GM23248 (cell line): Measurements from ENCODE around the gene SLC2A3.

ENCODE experiments used
- EZH2 ChIP-seq: fragments of 200-600 bp; sonication (generic); IDR thresholded peaks from 2 replicates; pipeline ENCODE4 v1.6.1; 2018; ENCODE audit warnings: antibody characterized with exemption, mild to moderate bottlenecking; ENCODE audit not compliant: insufficient read depth, poor library complexity, severe bottlenecking
- EZH2phosphoT487 ChIP-seq: fragments of 200-600 bp; sonication (generic); IDR thresholded peaks from 2 replicates; pipeline ENCODE4 v1.6.1; 2018; ENCODE audit warnings: antibody characterized with exemption, moderate library complexity, mild to moderate bottlenecking, low read depth; ENCODE audit not compliant: insufficient read depth

- no peak for TF ChIP-seq EZH2
- TF ChIP-seq EZH2phosphoT487, result no peak
These were observed 996 bp downstream of the SLC2A3 start for GRCh38 chr12:7934889-7935492.
